NCI-H524 treated with DMSO at 0.1 percent for 48 hours (cell line): ENCODE results near the gene MACROH2A2.

ENCODE experiments used
- DNase-seq: peaks from one replicate; lab custom pipeline; 2025; lab: John Stamatoyannopoulos, UW

MACROH2A2 gene

GRCh38 chr10:70130878-70131559 is 78.4 kb downstream of the MACROH2A2 start:
- no peak for DNase-seq

DNA sequence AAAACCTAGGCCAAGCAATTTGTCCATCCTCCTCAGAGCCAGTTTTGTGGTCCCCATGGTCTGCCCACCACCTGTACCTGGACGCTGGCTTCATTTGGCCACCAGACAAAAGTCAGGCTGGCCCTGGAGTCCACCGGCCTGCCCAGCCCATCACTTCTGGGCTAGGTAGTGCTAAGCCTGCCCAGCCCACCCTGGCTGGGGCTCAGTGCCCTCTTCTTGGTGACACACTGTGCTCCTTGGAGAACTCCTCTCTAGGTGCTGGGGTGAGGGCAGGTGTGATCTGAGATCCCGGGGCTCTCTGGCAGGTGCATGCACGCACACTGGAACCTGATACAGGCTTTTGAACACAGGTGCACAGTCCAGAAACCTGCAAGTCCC is 78.9 kb downstream of the MACROH2A2 start:
- no peak for DNase-seq

DNA sequence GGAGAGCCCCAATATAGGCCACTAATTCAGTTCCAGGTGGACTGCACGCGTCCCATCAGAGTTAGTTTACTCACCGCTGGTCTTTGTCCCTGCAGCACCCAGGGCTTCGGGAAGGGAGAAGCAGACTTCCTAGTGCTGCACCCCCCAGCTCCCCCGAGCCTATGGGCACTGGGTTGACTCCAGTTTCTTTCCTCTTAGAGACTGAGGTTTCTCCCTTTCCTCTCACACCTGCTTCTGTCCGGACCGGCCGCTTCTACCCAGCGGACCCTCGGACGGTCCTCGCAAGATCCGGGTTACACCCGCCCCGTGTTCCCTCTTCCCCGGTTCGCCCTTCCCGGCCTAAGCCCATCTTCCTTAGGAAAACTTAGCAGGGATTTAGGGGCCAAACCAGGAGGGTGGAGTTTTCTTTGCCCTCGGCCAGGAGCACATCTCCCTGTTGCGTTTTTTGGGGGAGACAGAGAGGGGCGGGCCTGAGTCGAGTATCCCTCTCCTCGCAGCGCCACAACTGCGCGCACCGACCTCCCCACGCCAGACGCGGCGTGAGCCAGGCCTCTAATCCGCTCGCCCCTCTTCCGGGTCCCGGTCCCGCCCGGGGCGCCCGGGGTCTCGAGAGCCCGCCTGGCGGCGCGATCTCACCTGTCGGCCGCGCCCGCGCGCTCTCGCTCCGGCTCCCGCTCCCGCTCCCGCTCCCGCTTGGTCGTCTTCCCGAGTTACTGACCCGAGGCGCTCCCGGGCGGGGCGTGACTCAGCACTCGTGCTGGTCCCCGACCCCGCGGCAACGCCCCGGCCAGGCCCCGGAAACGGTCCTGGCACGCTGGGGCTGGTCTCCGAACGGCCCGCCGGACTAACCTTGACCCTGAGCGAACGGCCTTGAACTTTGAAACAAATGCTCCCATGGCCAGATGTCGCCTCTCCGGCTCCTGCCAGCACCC is 79.7 kb downstream of the MACROH2A2 start, which contains the start of gene AIFM2:
Gene AIFM2 (minus strand): TSS at position 728 of the 932 bp plus-strand sequence. CDS start 8,741 bp downstream, outside the sequence.
- DNase-seq: no peak

DNA sequence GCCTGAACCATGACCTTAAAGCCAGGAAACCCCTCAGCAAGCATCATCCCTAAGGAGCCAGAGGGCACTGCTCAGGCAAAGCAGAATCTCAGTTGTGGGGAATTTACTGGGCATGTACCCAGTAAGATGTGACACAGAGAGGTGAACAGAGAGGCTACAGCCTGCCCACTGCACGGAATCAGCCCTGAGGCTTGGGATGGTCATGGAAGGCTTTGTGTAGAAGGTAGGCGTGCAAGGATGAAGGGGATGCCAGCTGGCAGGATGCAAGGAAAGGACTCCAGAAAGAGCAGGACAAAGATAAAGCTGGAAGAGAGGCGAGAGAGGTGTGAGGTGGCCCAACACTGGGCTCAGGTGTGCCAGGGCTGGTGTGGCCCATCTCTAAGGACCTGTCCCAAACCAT is 82.4 kb downstream of the MACROH2A2 start:
- DNase-seq: no peak

DNA sequence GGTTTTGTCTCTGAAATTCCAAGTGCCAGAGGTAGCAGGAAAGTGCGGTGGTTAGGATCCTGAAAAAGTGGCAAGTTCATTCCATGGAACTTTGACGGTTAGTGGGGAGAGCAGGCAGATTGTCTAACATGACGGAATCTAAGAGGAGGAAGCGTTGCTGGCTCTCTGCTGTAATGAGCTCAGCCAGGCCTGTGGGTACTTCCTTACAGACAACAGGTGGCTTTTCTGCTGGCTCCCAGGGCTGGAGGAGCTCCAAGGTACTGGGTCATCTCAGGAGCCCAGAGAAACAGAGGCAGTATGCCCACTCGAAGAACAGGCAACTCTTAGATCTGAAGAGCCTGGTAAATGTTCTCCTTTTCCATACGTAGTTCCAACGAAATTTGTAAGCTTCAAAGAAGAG is 83.0 kb downstream of the MACROH2A2 start:
- no peak for DNase-seq

DNA sequence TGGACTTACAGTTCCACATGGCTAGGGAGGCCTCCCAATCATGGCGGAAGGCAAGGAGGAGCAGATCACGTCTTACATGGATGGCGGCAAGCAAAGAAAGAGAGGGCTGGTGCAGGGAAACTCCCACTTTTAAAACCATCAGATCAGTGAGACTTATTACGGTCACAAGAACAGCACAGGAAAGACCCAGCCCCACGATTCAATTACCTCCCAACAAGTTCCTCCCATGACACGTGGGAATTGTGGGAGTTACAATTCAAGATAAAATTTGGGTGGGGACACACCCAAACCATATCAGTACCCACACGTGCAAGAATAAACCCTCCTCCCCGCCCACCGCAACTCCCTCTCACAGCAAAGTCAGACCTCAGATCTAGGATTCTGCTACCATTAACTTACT is 84.5 kb downstream of the MACROH2A2 start:
- DNase-seq: no peak

DNA sequence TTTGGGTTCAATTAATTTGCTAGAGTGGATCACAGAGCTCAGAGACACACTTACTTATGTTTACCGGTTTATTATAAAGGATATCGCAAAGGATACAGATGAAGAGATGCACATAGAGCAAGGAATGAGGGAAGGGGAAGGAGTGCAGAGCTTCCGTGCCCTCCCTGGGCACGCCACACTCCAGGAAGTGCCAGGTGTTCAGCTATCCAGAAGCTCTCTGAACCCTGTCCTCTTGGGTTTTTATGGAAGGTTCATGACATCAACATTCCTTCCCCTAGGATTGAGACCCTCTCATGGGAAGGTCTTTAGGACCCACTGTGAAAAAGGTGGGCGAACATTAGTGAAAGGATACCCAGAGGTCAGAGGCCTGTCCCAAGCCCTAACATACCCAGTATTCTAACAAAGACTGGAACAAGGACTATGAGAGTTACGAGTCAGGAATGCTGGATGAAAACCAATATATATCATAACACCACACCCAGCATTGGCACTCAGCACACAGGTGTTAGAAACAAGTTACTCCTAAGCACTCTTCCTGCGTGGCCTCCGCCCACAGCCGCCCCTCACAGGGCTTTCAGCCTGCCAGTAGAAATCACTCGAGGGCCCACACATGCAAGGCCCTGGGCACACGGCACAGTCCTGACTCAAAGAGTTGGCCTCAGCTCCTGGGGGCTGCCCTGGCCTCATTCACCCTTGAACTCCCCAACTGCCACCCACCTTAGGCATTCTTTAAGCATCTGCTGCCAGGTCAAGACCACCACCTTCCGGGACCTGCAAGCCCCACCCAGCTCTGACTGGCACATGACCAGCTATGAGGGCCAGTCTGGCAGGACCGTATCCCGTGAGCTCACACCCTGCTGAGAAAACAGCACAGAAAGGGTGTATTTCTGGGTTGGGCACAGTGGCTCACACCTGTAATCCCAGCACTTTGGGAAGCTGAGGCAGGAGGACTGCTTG is 85.6 kb downstream of the MACROH2A2 start:
- DNase-seq: no peak

- DNase-seq: no peak
These were observed 86.7 kb downstream of the MACROH2A2 start for GRCh38 chr10:70139151-70139996.

DNA sequence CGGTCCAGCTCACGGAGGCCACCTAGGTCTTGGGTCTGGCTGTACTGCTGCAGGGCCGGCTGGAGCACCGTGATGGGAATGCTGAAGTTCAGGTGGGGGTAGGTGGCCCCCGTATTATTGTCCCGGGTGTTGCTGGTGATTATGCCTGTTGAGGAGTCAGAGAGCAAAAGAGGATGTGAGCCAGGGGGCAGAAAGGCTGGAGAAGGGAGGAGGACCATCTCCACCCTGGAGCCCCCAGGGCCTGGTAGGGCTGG is 87.3 kb downstream of the MACROH2A2 start:
- no peak for DNase-seq

GRCh38 chr10:70140297-70140696 is 87.7 kb downstream of the MACROH2A2 start:
- DNase-seq: no peak

DNA sequence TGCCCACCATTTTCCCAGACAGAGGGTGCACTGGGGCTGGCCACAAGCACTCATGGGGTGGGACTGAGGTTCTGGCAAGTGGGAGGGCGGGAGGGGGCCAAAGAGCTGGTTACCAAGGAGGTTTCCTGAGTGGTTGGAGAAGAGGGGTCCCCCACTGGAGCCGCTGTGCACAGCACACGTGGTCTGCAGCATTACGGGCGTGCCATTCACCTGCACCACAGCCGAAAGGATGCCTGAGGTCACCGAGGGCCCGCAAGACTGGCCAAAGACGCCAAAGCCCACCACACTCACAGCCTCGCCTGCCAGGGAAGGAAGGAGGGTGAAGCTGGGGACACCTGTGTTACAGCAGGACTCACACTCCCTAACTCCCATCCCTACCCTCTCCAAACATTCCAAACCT is 89.9 kb downstream of the MACROH2A2 start:
- no peak for DNase-seq

GRCh38 chr10:70144372-70145110 is 91.9 kb downstream of the MACROH2A2 start:
- no peak for DNase-seq

- no peak for DNase-seq
These were observed 92.6 kb downstream of the MACROH2A2 start for GRCh38 chr10:70145166-70145665.

- no peak for DNase-seq
These were observed 93.2 kb downstream of the MACROH2A2 start for GRCh38 chr10:70145666-70146488.

DNA sequence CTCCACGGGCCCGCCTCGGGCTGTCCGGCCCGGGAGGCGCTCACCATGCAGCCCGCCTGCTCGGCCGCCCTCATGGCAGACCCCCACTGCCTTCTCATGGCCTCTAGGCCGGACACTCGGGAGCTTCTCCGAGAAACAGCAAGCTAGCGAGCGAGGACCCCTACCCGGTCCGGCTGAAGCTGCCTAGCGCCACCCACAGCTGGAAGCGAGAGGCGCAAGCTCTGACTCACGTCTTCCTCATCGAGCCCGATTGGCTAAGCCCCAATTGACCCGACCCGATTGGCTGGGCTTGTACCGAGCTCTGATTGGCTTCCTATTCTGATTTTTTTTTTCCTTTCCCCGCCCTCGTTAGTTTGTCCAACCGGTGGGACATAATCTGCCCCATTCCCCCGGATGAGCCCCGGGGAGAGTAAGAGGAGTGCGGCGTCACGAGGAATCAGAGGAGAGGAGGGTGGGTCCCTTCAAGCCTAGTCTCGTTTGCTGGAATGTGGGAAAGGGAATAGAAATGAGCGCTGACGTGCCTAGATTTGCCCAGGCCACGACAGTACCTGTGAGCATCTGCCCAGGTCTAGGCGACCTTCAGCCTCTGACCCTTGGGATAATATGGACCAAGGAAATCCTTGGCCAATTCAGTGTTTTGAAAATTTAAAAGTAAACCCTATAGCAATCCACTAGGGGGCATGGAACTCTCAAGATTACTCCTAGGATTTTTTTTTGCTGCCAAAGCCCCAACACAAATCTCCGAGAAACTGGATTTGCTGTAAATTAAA is 94.0 kb downstream of the MACROH2A2 start, which contains the start of gene TYSND1:
Gene TYSND1 (minus strand): TSS at position 212 of the 770 bp plus-strand sequence. CDS start 114 bp downstream, at position 98.
- peak; percentile 74 for DNase-seq

DNA sequence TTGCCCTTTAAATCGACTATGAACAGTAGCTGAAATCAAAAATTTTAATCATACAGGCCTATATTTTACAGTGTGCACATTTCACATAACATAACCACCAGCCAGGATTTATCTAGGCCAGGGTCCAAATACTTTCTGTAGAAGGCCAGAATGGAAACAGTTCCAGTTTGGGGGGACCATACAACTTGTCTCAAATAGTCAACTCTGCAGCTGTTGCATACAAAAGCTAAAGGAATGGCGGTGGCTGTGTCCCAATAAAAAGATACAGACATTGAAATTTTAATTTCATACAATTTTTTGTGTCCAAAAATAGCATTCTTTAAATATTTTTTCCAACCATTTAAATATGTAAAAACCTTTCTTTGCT is 94.6 kb downstream of the MACROH2A2 start:
- DNase-seq: no peak

DNA sequence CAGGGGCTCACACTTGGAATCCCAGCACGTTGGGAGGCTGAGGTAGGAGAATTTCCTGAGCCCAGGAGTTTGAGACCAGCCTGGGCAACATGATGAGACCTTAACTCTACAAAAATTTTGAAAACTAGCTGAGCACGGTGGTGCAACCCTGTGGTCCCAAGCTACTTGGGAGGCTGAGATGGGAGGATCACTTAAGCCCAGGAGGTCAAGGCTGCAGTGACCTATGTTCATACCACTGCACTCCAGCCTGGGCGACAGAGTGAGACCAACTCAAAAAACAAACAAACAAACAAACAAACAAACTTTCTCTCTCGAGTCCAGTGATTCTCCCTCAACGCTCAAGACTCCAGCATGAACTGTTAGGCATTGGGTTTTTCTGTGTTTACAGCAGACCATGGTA is 95.9 kb downstream of the MACROH2A2 start:
- no peak for DNase-seq

DNA sequence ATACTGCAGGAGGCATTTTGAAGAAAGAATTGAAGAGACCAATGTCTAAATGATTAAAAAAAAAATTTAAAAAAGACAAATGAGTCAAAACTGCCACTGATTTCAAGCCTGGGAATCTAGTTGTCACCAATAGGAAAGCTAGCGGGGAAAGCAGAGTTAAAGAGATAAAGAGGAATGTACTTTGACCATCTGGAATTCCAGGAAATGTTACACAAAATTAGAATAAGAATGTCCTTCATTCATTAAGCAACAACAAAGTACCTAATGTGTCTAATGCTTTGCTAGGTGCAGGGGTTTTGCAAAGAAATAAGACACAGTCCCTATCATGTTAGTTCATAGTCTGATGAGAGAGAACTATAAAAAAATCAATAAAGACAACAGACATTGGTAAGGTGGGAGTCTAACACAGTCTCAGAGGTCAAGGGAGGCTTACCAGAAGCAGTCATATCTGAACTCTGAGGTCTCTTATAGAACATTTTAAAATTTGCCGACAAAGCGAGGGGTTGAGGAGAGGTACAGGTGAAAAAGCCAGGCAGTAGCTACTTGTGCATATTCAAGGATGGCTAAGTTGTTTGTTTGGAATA is 102.7 kb downstream of the MACROH2A2 start:
- no peak for DNase-seq
